ENCODE data around the gene ZDHHC24. TPM values are rescaled to one million over a fixed set of nuclear protein-coding genes. Genes with fewer than 3 reads are reported as not detected.

Gene ZDHHC24
- total and polyA plus RNA-seq, 10 of the 15 experiments (the other 5 are each of a cell fraction or from before 2014, with no cell fraction given), result 0.86 to 17.5 (median 6.8) TPM

DNA sequence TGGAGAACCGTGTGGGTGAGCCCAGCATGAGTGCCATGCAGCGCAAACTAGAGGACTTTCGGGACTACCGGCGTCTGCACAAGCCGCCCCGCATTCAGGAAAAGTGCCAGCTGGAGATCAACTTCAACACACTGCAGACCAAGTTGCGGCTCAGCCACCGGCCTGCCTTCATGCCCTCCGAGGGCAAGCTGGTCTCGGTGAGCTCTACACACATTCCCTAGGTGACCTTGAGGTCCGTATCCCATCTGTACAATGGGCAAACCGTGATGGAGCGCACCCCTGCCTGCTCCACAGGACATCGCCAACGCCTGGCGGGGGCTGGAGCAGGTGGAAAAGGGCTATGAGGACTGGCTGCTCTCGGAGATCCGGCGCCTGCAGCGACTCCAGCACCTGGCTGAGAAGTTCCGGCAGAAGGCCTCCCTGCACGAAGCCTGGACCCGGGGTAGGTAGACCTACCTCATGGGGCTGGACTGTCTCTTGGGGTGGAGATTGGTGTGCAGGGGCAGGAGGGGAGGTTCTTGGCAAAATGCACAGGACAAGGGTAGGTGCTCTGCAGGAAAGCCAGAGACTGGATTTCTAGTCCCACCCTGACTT is 12.0 kb upstream of the ZDHHC24 start:
- intact Hi-C loops (cut with micrococcal nuclease; ENCODE audit: unreplicated experiment) (no loop called here), in situ Hi-C loops (cut with MboI) (no loop called here)
- Histone ChIP-seq H3K4me2 (ENCODE audit: control insufficient read depth, insufficient read depth) (no peak overlapping the region), H3K9me3 (replicated peaks; ENCODE audit: control insufficient read depth, insufficient read depth, low read length) (no peaks in the 10 kb centered on the region), H2AFZ (ENCODE audit: control insufficient read depth, low read depth, low read length) (no peak overlapping the region), H3K9ac (ENCODE audit: control insufficient read depth, insufficient read depth, low read length) (no peak overlapping the region), H3K79me2 (ENCODE audit: control insufficient read depth, insufficient read depth, low read length) (no peaks in the 10 kb centered on the region), H3K4me1 (ENCODE audit: control insufficient read depth, insufficient read depth, low read length) (no peaks in the 10 kb centered on the region), H4K20me1 (ENCODE audit: control insufficient read depth, insufficient read depth) (no peaks in the 10 kb centered on the region), H3K27me3 (replicated peaks in 1 of 2; ENCODE audit: control insufficient read depth in 2 of 2, insufficient read depth in 2 of 2, low read length in 1 of 2) (no peaks in the 10 kb centered on the region), H3K27ac (ENCODE audit: control insufficient read depth, insufficient read depth) (no peak overlapping the region), H3K4me3 (no peak overlapping the region), H3K36me3 (ENCODE audit: control insufficient read depth in 2 of 2, insufficient read depth in 2 of 2, low read length in 1 of 2) (no peaks in the 10 kb centered on the region)
- ChIA-PET RAD21 (ENCODE audit: unreplicated experiment) (no interaction called here), CTCF (no interaction called here), SMC1A (ENCODE audit: uncharacterized antibody, unreplicated experiment) (no interaction called here), POLR2A (no interaction called here)
- ATAC-seq (no peak), DNase-seq (ENCODE audit: low read depth, low spot score) (no peak), FAIRE-seq (no peak)
- TF ChIP-seq SRF (IDR thresholded peaks at IDR 0.05; ENCODE audit: low read depth in 2 of 2, low read length in 2 of 2) (no peak), SMAD1 (IDR thresholded peaks at IDR 0.05; ENCODE audit: low read depth, partially characterized antibody) (no peak), ZNF384 (IDR thresholded peaks at IDR 0.05; ENCODE audit: borderline replicate concordance, low read depth, low read length) (no peak), TCF3 (IDR thresholded peaks at IDR 0.05; ENCODE audit: borderline replicate concordance, insufficient read depth, low read depth, low read length) (no peak), ZNF217 (IDR thresholded peaks at IDR 0.05) (no peak), BRCA1 (IDR thresholded peaks at IDR 0.05; ENCODE audit: low read depth, low read length) (no peak), KAT2A (conservative IDR thresholded peaks at IDR 0.05; ENCODE audit: control insufficient read depth, low read depth, low read length) (no peak), MXI1 (IDR thresholded peaks at IDR 0.05; ENCODE audit: low read depth, low read length) (no peak), SUPT20H (IDR thresholded peaks at IDR 0.05; ENCODE audit: borderline replicate concordance, control insufficient read depth, low read depth, low read length) (no peak)
- TF ChIP-seq, protein P1, sequence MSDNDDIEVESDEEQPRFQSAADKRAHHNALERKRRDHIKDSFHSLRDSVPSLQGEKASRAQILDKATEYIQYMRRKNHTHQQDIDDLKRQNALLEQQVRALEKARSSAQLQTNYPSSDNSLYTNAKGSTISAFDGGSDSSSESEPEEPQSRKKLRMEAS (IDR thresholded peaks at IDR 0.05; ENCODE audit: low read depth, low read length), result no peak
- TF ChIP-seq, protein P2, sequence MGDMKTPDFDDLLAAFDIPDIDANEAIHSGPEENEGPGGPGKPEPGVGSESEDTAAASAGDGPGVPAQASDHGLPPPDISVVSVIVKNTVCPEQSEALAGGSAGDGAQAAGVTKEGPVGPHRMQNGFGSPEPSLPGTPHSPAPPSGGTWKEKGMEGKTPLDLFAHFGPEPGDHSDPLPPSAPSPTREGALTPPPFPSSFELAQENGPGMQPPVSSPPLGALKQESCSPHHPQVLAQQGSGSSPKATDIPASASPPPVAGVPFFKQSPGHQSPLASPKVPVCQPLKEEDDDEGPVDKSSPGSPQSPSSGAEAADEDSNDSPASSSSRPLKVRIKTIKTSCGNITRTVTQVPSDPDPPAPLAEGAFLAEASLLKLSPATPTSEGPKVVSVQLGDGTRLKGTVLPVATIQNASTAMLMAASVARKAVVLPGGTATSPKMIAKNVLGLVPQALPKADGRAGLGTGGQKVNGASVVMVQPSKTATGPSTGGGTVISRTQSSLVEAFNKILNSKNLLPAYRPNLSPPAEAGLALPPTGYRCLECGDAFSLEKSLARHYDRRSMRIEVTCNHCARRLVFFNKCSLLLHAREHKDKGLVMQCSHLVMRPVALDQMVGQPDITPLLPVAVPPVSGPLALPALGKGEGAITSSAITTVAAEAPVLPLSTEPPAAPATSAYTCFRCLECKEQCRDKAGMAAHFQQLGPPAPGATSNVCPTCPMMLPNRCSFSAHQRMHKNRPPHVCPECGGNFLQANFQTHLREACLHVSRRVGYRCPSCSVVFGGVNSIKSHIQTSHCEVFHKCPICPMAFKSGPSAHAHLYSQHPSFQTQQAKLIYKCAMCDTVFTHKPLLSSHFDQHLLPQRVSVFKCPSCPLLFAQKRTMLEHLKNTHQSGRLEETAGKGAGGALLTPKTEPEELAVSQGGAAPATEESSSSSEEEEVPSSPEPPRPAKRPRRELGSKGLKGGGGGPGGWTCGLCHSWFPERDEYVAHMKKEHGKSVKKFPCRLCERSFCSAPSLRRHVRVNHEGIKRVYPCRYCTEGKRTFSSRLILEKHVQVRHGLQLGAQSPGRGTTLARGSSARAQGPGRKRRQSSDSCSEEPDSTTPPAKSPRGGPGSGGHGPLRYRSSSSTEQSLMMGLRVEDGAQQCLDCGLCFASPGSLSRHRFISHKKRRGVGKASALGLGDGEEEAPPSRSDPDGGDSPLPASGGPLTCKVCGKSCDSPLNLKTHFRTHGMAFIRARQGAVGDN (IDR thresholded peaks at IDR 0.05), result no peak
- TF ChIP-seq, protein P3, sequence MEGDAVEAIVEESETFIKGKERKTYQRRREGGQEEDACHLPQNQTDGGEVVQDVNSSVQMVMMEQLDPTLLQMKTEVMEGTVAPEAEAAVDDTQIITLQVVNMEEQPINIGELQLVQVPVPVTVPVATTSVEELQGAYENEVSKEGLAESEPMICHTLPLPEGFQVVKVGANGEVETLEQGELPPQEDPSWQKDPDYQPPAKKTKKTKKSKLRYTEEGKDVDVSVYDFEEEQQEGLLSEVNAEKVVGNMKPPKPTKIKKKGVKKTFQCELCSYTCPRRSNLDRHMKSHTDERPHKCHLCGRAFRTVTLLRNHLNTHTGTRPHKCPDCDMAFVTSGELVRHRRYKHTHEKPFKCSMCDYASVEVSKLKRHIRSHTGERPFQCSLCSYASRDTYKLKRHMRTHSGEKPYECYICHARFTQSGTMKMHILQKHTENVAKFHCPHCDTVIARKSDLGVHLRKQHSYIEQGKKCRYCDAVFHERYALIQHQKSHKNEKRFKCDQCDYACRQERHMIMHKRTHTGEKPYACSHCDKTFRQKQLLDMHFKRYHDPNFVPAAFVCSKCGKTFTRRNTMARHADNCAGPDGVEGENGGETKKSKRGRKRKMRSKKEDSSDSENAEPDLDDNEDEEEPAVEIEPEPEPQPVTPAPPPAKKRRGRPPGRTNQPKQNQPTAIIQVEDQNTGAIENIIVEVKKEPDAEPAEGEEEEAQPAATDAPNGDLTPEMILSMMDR (IDR thresholded peaks at IDR 0.05 in 2 of 3, conservative IDR thresholded peaks at IDR 0.05 in 1 of 3; ENCODE audit: control insufficient read depth in 2 of 3, extremely low read depth in 1 of 3, insufficient read depth in 1 of 3, low read depth in 3 of 3, low read length in 3 of 3), result no peak
- BruUV-seq (replicated peaks), result no TSS peak
- WGBS (ENCODE audit: insufficient coverage, insufficient replicate concordance, low lambda C conversion rate, missing lambda C conversion rate), result 75% methylated on average over 24 of the region's 24 CpGs

Measured in GM12878 (cell line).